ENCODE results near the gene SEMA3B.
A peak's percentile ranks its signal among the peaks of the same experiment; 100 is the strongest.
"Not testable (repeated sequence)": the region's sequence is repeated elsewhere in the genome, so short reads cannot be mapped to it uniquely, and the experiment has no call there.

The SEMA3B gene

DNA sequence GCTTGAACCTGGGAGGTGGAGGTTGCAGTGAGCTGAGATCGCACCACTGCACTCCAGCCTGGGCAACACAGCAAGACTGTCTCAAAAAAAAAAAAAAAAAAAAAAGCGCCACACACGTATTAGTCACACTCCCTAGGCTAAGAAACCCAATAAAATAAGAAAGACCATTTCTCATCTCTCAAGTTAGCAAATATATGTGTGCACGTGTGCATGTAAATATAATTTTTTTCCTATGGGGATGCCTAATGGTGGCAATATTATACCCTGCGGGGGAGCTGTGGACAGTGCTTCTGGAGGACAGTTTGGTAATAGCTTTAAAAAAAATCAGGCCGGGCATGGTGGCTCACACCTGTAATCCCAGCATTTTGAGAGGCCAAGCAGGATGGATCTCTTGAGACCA lies 15.2 kb downstream of the SEMA3B start:
- H3K9ac ChIP-seq (ENCODE audit: low read length in 2 of 2); H3K27ac ChIP-seq (ENCODE audit: low read length); H3K9me3 ChIP-seq (ENCODE audit: control insufficient read depth in 2 of 2, low read length in 2 of 2); H3K4me1 ChIP-seq (ENCODE audit: control insufficient read depth, insufficient read depth, low read length); H3K27me3 ChIP-seq (ENCODE audit: control insufficient read depth in 1 of 2, insufficient read depth in 2 of 2, low read length in 2 of 2); H3K4me3 ChIP-seq (ENCODE audit: low read length in 2 of 2): not testable (repeated sequence)
- peaks cover 17% of the 10 kb centered on the region in 2 donors for H3K36me3 ChIP-seq (ENCODE audit: control insufficient read depth in 2 of 2, insufficient read depth in 2 of 2, low read length in 2 of 2)

DNA sequence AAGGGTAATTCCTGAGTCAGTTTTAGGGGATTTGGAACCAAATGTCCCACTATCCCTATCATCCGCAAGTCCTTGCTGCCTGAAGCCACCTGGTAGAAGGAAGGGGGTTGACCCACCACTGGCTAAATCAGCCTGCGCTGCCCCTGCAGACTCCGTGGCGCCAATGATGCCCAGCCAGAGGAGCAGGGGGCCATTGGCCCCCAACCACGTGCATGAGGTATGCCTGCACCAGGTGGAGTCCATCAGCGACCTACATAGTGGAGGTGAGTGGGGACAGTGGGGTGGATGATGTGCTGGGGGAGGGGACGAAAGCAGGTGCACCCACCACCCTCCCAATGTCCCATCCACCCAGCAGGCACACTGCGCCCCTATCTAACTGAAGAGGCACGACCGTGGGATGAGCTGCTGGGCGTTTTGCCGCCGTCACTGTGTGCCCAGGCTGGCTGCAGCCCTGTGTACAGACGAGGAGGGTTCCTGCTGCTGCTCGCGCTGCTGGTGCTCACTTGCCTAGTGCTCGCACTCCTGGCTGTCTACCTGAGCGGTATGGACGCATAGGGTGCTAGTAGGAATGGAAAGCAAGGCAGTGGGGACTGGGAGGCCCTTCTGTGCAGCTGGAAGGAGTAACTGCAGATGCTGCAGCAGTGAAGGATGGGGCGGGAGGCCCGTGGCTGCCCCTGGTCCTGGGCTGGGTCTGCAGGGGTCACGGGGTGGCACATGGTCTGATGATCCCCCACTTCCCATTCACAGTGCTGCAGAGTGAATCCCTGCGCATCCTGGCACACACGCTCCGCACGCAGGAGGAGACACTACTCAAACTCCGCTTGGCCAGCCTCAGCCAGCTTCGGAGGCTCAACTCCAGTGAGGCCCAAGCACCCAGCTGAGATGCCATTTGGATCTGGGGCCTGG lies 17.6 kb downstream of the SEMA3B start:
- Histone ChIP-seq H3K4me1 (ENCODE audit: control insufficient read depth, insufficient read depth, low read length) (peaks cover 12% of the 10 kb centered on the region), H3K9me3 (ENCODE audit: control insufficient read depth in 2 of 2, low read length in 2 of 2) (no peaks in the 10 kb centered on the region), H3K4me3 (ENCODE audit: low read length in 2 of 2) (no peak overlapping the region), H3K27me3 (ENCODE audit: control insufficient read depth in 1 of 2, insufficient read depth in 2 of 2, low read length in 2 of 2) (no peaks in the 10 kb centered on the region), H3K36me3 (ENCODE audit: control insufficient read depth in 2 of 2, insufficient read depth in 2 of 2, low read length in 2 of 2) (peaks cover 28 to 30% of the 10 kb centered on the region in 2 donors), H3K27ac (ENCODE audit: low read length) (no peak overlapping the region), H3K9ac (ENCODE audit: low read length in 2 of 2) (no peak overlapping the region)

DNA sequence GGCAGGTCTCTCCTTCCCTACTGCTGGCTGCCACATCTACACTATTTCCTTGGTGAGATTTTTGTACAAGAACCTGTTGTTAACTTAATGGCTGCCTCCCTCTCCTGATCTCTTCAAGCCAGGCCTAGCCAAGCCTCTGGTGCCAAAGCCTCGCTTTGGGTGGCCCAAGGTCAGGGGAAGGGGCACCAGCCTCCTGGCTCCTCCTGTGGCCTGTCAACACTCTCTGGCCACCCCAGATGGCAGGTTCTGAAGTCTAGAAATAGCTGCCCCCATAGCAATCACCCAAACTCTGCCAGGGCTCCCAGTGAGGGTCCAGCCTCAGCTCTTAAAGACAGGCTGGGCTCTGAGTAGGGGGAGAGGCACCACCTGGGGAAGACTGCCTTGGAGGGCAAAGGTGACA lies 18.3 kb downstream of the SEMA3B start:
- Histone ChIP-seq H3K4me1 (ENCODE audit: control insufficient read depth, insufficient read depth, low read length) (peaks cover 14% of the 10 kb centered on the region), H3K4me3 (ENCODE audit: low read length in 2 of 2) (no peak overlapping the region), H3K27me3 (ENCODE audit: control insufficient read depth in 1 of 2, insufficient read depth in 2 of 2, low read length in 2 of 2) (no peaks in the 10 kb centered on the region), H3K9ac (ENCODE audit: low read length in 2 of 2) (no peak overlapping the region), H3K9me3 (ENCODE audit: control insufficient read depth in 2 of 2, low read length in 2 of 2) (no peaks in the 10 kb centered on the region), H3K36me3 (ENCODE audit: control insufficient read depth in 2 of 2, insufficient read depth in 2 of 2, low read length in 2 of 2) (peaks cover 28 to 30% of the 10 kb centered on the region in 2 donors), H3K27ac (ENCODE audit: low read length) (no peak overlapping the region)

DNA sequence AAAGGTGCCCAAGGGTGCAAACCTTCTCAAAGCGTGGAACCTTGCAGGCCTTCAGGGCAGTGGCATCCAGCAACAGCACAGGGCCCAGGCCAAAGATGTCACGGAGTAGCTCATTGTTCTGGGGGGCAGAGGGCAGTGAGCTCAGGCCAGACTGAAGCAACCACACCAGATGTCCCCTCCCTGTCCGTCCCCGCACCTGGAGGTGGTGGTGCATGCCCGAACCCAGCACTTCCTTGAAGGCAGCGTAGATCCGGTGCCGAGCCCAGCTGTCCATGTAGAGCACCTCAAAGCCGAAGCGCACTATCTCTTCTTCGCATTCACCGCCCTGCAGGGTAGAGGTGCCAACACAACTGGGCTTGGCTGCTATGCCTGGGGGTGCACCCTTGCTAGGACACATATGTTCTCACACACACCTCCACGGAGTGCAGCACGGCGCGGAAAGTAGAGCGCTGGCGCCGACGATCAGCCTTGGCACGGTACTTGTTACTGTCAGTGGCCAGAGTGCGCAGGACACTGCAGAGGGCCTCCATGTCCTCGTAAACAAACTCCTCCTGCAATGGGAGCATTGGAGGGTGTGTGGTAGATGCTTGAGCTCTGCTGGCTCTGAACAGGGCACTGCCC lies 19.6 kb downstream of the SEMA3B start:
- no peak overlapping the region for H3K4me3 ChIP-seq (ENCODE audit: low read length in 2 of 2)
- H3K4me1 ChIP-seq (ENCODE audit: control insufficient read depth, insufficient read depth, low read length): peaks cover 23% of the 10 kb centered on the region
- H3K27ac ChIP-seq (ENCODE audit: low read length): no peak overlapping the region
- H3K36me3 ChIP-seq (ENCODE audit: control insufficient read depth in 2 of 2, insufficient read depth in 2 of 2, low read length in 2 of 2): peaks cover 28 to 30% of the 10 kb centered on the region in 2 donors
- no peak overlapping the region for H3K9ac ChIP-seq (ENCODE audit: low read length in 2 of 2)
- no peaks in the 10 kb centered on the region for H3K27me3 ChIP-seq (ENCODE audit: control insufficient read depth in 1 of 2, insufficient read depth in 2 of 2, low read length in 2 of 2)
- H3K9me3 ChIP-seq (ENCODE audit: control insufficient read depth in 2 of 2, low read length in 2 of 2): no peaks in the 10 kb centered on the region

DNA sequence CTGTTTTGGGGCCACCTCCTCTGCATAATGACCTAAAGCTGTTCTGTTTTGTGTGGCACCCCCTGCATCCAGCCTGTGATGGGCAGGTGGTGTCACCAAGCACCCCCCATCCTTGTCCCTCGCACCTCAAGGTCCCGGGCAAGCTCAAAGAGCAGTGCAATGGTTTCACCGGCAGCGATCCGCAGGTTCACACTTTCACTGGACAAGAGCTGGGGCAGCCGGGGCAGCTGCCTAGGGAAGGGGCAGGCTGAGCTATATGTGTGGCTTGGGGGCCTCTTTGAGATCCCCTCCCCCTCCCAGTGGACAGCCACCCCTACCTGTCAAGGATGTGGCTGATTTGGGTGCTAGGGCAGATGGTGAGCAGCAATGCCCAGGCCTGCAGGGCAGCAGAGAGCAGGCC lies 20.2 kb downstream of the SEMA3B start:
- H3K36me3 ChIP-seq (ENCODE audit: control insufficient read depth in 2 of 2, insufficient read depth in 2 of 2, low read length in 2 of 2): peaks cover 28 to 30% of the 10 kb centered on the region in 2 donors
- H3K4me1 ChIP-seq (ENCODE audit: control insufficient read depth, insufficient read depth, low read length): peaks cover 23% of the 10 kb centered on the region
- no peak overlapping the region for H3K27ac ChIP-seq (ENCODE audit: low read length)

DNA sequence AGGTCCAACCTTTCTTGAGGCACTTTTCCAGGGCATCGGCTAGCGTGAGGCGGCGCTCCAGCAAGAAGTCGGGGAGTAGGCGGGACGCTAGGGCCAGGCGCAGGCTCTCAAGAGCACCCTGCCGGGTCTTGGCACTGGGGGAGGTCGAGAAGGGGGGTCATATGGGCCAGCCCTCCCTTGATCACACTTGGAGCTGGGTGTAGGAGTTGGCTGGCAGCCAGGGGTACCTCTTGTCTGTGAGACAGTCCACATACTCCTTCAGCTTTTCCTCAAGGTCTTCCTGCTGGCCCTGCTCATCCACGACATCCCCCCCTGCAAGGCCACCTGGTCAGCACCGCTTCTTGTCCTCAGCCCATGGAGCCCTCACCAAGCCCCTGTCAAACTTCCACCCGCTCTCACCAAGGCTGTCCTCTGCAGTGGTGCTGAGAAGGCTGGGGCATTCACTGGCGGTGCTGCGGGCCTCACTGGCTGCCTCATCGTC lies 21.3 kb downstream of the SEMA3B start:
- Histone ChIP-seq H3K27me3 (ENCODE audit: control insufficient read depth in 1 of 2, insufficient read depth in 2 of 2, low read length in 2 of 2) (no peaks in the 10 kb centered on the region), H3K4me3 (ENCODE audit: low read length in 2 of 2) (no peak overlapping the region), H3K36me3 (ENCODE audit: control insufficient read depth in 2 of 2, insufficient read depth in 2 of 2, low read length in 2 of 2) (peaks cover 28 to 30% of the 10 kb centered on the region in 2 donors), H3K9ac (ENCODE audit: low read length in 2 of 2) (no peak overlapping the region), H3K9me3 (ENCODE audit: control insufficient read depth in 2 of 2, low read length in 2 of 2) (no peaks in the 10 kb centered on the region), H3K27ac (ENCODE audit: low read length) (no peak overlapping the region), H3K4me1 (ENCODE audit: control insufficient read depth, insufficient read depth, low read length) (peaks cover 23% of the 10 kb centered on the region)

More for the DNA sequence above, 20.2 kb downstream of the SEMA3B start:
- Histone ChIP-seq H3K4me3 (ENCODE audit: low read length in 2 of 2) (no peak overlapping the region), H3K27me3 (ENCODE audit: control insufficient read depth in 1 of 2, insufficient read depth in 2 of 2, low read length in 2 of 2) (no peaks in the 10 kb centered on the region), H3K9ac (ENCODE audit: low read length in 2 of 2) (no peak overlapping the region), H3K9me3 (ENCODE audit: control insufficient read depth in 2 of 2, low read length in 2 of 2) (no peaks in the 10 kb centered on the region)

DNA sequence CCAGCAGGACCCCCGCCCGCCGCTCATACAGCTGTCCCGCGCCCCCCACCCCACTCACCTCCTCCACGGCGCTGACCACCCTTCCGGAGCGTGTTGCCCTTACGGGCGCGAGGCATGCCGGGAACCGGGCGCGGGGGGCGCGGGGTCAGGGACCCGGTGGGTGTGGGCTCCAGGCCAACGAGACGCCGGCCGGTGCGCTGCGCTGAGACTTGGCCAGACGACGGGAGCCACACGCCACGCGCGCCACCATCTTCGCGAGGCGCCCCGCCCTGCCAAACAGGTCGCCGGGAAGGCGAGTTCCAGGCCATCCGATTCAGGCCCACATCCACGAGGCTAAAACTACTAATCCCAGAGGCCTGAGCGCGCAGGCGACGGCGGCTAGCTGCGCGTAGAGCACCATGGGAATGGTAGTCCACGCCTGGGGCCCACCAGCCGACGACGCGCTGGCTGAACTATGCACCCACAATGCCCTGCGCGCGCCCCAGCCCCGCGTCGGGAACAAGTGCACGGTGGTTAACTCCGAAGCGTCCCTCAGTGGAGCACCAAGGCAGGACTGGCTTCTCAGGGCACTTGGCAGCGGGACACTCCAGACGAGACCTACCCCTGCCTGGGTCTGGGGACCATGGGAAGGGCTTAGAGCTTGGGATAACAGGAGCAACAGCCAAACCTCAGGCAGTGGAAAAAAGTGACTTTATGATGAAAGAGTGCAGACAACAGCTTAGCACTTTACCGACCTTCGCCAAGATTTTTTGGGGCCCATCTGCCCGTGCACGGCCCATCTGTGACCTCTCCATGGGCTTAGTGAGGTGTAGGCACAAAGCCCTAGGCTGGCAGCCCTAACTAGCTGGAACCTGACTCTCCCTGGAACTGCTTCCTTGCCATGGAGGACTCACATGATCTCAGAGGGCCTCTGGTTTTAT lies 23.5 kb downstream of the SEMA3B start, which contains the start of gene IFRD2:
Gene IFRD2, minus strand, starts transcription at position 271 of the 920 bp plus-strand sequence. Its CDS starts 155 bp downstream, at position 116.
- H3K4me3 ChIP-seq (ENCODE audit: low read length in 2 of 2): peak within 1 kb of the TSS; percentile 92 to 98
- H3K36me3 ChIP-seq (ENCODE audit: control insufficient read depth in 2 of 2, insufficient read depth in 2 of 2, low read length in 2 of 2): peaks cover 26 to 28% of the 10 kb centered on the region in 2 donors

DNA sequence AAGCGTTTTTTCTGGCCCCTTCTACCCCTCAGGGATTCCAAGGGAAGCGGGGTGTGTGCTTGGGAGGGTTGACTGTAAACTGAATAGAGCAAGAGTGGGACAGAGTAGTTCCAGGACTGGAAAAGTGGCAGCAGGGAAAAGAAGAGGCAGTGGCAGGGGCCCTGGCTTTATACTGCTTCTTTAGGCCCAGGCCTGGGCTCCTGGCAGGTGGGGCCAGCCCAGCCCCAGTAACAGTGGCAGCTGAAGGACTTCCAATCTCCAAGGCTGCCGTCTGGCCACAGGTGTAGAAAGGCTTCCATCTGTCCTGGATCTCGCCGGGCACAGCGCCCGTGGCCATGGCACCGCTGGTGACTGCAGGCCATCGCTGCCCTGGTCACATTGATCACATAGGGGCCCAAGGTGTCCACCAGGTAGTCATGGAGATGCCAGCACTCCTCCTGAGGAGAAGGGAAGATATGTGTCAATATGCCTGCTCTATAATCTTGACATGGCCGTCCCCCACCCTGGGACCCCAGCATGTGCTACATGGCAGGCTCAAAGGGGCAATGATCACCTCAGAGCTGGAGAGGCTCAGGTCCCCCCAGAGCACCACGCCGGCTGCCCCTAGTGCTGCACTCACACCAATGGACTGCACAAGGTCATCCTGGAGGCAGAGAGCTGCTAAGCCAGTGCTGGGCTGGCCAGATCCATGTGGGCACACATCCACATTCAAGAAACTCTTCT lies 24.3 kb downstream of the SEMA3B start:
- Histone ChIP-seq H3K4me1 (ENCODE audit: control insufficient read depth, insufficient read depth, low read length) (peaks cover 26% of the 10 kb centered on the region), H3K9me3 (ENCODE audit: control insufficient read depth in 2 of 2, low read length in 2 of 2) (no peaks in the 10 kb centered on the region), H3K9ac (ENCODE audit: low read length in 2 of 2) (peak overlapping the region; percentile 77 to 92), H3K27ac (ENCODE audit: low read length) (peak overlapping the region; percentile 90), H3K27me3 (ENCODE audit: control insufficient read depth in 1 of 2, insufficient read depth in 2 of 2, low read length in 2 of 2) (no peaks in the 10 kb centered on the region), H3K36me3 (ENCODE audit: control insufficient read depth in 2 of 2, insufficient read depth in 2 of 2, low read length in 2 of 2) (peaks cover 20 to 22% of the 10 kb centered on the region in 2 donors), H3K4me3 (ENCODE audit: low read length in 2 of 2) (peak overlapping the region; percentile 50 to 92)

More for the DNA sequence above, 23.5 kb downstream of the SEMA3B start, which contains the start of gene IFRD2:
- no peaks in the 10 kb centered on the region for H3K9me3 ChIP-seq (ENCODE audit: control insufficient read depth in 2 of 2, low read length in 2 of 2)
- peak within 1 kb of the TSS; percentile 90 for H3K27ac ChIP-seq (ENCODE audit: low read length)
- H3K4me1 ChIP-seq (ENCODE audit: control insufficient read depth, insufficient read depth, low read length): peaks cover 23% of the 10 kb centered on the region
- H3K9ac ChIP-seq (ENCODE audit: low read length in 2 of 2): peak within 1 kb of the TSS; percentile 86 to 92
- no peaks in the 10 kb centered on the region for H3K27me3 ChIP-seq (ENCODE audit: control insufficient read depth in 1 of 2, insufficient read depth in 2 of 2, low read length in 2 of 2)

DNA sequence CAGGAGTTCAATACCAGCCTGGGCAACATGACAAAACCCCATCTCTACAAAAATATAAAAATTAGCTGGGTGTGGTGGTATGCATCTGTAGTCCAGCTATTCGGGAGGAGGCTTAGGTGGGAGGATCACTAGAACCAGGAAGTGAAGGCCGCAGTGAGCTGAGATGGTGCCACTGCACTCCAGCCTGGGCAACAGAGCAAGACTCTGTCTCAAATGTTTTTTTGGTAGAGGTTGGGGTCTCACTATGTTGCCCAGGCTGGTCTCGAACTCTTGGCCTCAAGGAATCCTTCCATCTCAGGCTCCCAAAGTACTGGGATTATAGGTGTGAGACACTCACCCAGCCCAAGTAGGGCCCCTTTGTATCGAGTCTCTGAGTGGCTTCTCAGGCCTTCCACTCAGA lies 25.1 kb downstream of the SEMA3B start:
- H3K36me3 ChIP-seq (ENCODE audit: control insufficient read depth in 2 of 2, insufficient read depth in 2 of 2, low read length in 2 of 2): peaks cover 11 to 13% of the 10 kb centered on the region in 2 donors
- H3K4me1 ChIP-seq (ENCODE audit: control insufficient read depth, insufficient read depth, low read length): peaks cover 34% of the 10 kb centered on the region
- no peak overlapping the region for H3K27ac ChIP-seq (ENCODE audit: low read length)
- H3K9ac ChIP-seq (ENCODE audit: low read length in 2 of 2): no peak overlapping the region
- no peak overlapping the region for H3K4me3 ChIP-seq (ENCODE audit: low read length in 2 of 2)
- H3K9me3 ChIP-seq (ENCODE audit: control insufficient read depth in 2 of 2, low read length in 2 of 2): no peaks in the 10 kb centered on the region
- no peaks in the 10 kb centered on the region for H3K27me3 ChIP-seq (ENCODE audit: control insufficient read depth in 1 of 2, insufficient read depth in 2 of 2, low read length in 2 of 2)

All from stomach smooth muscle (tissue), 2 donors.